Left ventricle myocardium inferior (tissue), 1 donor: ENCODE data around the gene RBM38. TPM values are rescaled to one million over a fixed set of nuclear protein-coding genes. Genes with fewer than 3 reads are reported as not detected.

Experiments used
- DNase-seq: peaks from one replicate; pipeline ENCODE4 v3.0.0-alpha.2; 2020
- H3K27ac ChIP-seq: fragments of 200-600 bp; replicated peaks from 2 replicates; pipeline ENCODE4 v1.8.0; 2021
- H3K27me3 ChIP-seq: fragments of 200-600 bp; 2 replicates; pipeline ENCODE4 v1.8.0; 2021; ENCODE audit warnings: low read depth
- H3K36me3 ChIP-seq: fragments of 200-600 bp; 2 replicates; pipeline ENCODE4 v1.8.0; 2021
- H3K4me1 ChIP-seq: fragments of 200-600 bp; 2 replicates; pipeline ENCODE4 v1.8.0; 2021
- H3K4me3 ChIP-seq: fragments of 200-600 bp; 2 replicates; pipeline ENCODE4 v1.8.0; 2021; ENCODE audit warnings: mild to moderate bottlenecking, moderate library complexity
- H3K9me3 ChIP-seq: fragments of 200-600 bp; replicated peaks from 2 replicates; pipeline ENCODE4 v1.8.0; 2021
- CTCF ChIP-seq: fragments of 200-600 bp; IDR thresholded peaks from 2 replicates; pipeline ENCODE4 v1.8.0; 2021; ENCODE audit warnings: antibody characterized with exemption, mild to moderate bottlenecking, borderline replicate concordance
- intact Hi-C: fragments of 100-400 bp; cut with micrococcal nuclease; formaldehyde crosslinking; loops from one replicate; pipeline ENCODE4 v1.11.0; 2022
- total RNA-seq: library from RNA; stranded (reverse); fragmentation: NEBNext Ultra II Directional; extraction: Animal tissue kit (Norgen Biotek cat#: 25700); gene quantifications from one replicate; pipeline ENCODE4 v1.2.1, GENCODE V29; 2021
- donor health status: DM: no; HTN: yes; CAD: no; lungs with severe emphysema.

RBM38 gene
- total RNA-seq, 1 donor from 2014 or later = 75.5 TPM

- Histone ChIP-seq H3K4me3 (no peak overlapping the region), H3K27me3 (no peaks in the 10 kb centered on the region), H3K36me3 (peaks cover 98% of the 10 kb centered on the region), H3K27ac (no peak overlapping the region), H3K4me1 (peaks cover 19% of the 10 kb centered on the region), H3K9me3 (no peaks in the 10 kb centered on the region)
- no peak for DNase-seq
- intact Hi-C loops = no loop called here
- no peak for TF ChIP-seq CTCF
Measured at GRCh38 chr20:57372581-57373350, 18.4 kb upstream of the RBM38 start.

GRCh38 chr20:57374343-57374930 is 16.8 kb upstream of the RBM38 start:
- H3K4me1 ChIP-seq = peaks cover 19% of the 10 kb centered on the region
- DNase-seq = no peak
- H3K4me3 ChIP-seq = no peak overlapping the region
- peak overlapping the region; percentile 41 for H3K27ac ChIP-seq
- H3K36me3 ChIP-seq = peaks cover 98% of the 10 kb centered on the region
- H3K9me3 ChIP-seq = no peaks in the 10 kb centered on the region
- H3K27me3 ChIP-seq = no peaks in the 10 kb centered on the region
- intact Hi-C loops = no loop called here
- TF ChIP-seq CTCF = no peak

GRCh38 chr20:57374931-57375651 is 16.1 kb upstream of the RBM38 start:
- Histone ChIP-seq H3K36me3 (peaks cover 96% of the 10 kb centered on the region), H3K9me3 (no peaks in the 10 kb centered on the region), H3K4me1 (peaks cover 19% of the 10 kb centered on the region), H3K27me3 (no peaks in the 10 kb centered on the region), H3K27ac (peak overlapping the region; percentile 41), H3K4me3 (peak overlapping the region; percentile 19)
- no peak for TF ChIP-seq CTCF
- DNase-seq = no peak
- intact Hi-C loops = no loop called here

DNA sequence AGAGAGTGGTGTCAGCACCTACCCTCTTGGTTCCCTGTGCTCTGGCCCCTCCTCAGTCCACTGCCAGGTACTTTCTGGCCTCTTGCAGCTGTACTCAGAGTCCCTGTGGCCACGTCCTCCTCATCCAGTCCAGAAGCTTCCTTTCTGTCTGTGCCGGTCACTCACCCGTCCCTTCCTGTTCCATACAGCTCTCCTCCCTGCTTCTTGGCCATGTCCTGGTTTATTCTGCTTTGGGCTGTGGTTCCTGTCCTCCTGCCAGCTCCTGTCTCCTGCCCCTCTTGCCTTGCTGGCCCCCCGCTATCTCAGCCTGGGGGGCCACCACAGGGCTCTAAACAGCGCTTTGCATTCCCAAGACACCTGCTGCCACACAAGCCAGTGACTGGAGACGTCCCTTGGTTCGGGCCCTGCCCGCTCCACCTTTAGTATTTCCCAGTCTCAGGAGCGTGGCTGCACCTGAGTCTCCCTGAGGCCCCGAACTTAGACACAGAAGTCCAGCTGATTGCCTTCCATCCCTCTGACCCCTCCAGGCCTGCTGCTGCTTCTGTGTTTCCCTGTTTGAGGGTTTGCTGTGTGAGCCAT is 15.5 kb upstream of the RBM38 start:
- DNase-seq = no peak
- Histone ChIP-seq H3K4me3 (peak overlapping the region; percentile 19), H3K4me1 (peaks cover 19% of the 10 kb centered on the region), H3K27me3 (no peaks in the 10 kb centered on the region), H3K36me3 (peaks cover 89% of the 10 kb centered on the region), H3K27ac (peak overlapping the region; percentile 41), H3K9me3 (no peaks in the 10 kb centered on the region)
- TF ChIP-seq CTCF = no peak
- intact Hi-C loops = no loop called here

DNA sequence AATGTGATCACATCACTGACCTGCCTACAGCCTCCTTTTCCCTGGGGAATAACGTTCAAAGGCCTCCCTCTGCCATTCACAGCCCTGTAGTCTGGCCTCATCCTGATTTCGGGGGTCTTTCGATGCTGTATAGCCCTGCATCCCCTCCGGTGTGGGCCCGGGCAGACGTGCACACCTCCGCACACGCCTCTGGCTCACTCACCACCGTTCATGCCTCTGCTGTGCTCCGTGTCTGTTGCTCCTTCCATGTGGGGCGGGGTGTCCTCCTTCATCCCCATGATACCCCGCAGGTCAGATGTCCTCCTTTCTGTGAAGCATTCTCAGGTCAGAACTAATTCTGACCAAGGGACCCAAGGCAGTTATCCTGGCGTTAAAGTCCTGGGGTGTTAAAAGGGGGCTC is 13.8 kb upstream of the RBM38 start:
- H3K27ac ChIP-seq = no peak overlapping the region
- H3K4me3 ChIP-seq = no peak overlapping the region
- no peaks in the 10 kb centered on the region for H3K9me3 ChIP-seq
- TF ChIP-seq CTCF = no peak
- peaks cover 73% of the 10 kb centered on the region for H3K36me3 ChIP-seq
- DNase-seq = no peak
- no peaks in the 10 kb centered on the region for H3K27me3 ChIP-seq
- H3K4me1 ChIP-seq = peaks cover 19% of the 10 kb centered on the region
- intact Hi-C loops = no loop called here
